Type B pancreatic cell (in vitro differentiated cells): ENCODE measurements around the gene TCF15. TPM values are rescaled to one million over a fixed set of nuclear protein-coding genes. Genes with fewer than 3 reads are reported as not detected.
A peak's percentile ranks its signal among the peaks of the same experiment; 100 is the strongest.

Experiments used
- DNase-seq: peaks from one replicate; pipeline ENCODE4 v3.0.0; 2021; ENCODE audit warnings: mixed read lengths; ENCODE audit not compliant: unreplicated experiment; ENCODE audit errors: extremely low spot score
- H3K27ac Mint-ChIP-seq: 2 replicates; pipeline ENCODE4 v1.8.0; 2021; ENCODE audit warnings: mild to moderate bottlenecking, mixed read lengths
- H3K27me3 Mint-ChIP-seq: 2 replicates; pipeline ENCODE4 v1.8.0; 2021; ENCODE audit warnings: mixed read lengths
- H3K36me3 Mint-ChIP-seq: 2 replicates; pipeline ENCODE4 v1.8.0; 2021; ENCODE audit warnings: mixed read lengths
- H3K4me1 Mint-ChIP-seq: one replicate; pipeline ENCODE4 v1.8.0; 2021; ENCODE audit warnings: mixed read lengths; ENCODE audit not compliant: unreplicated experiment
- H3K4me3 Mint-ChIP-seq: 2 replicates; pipeline ENCODE4 v1.8.0; 2021; ENCODE audit warnings: mild to moderate bottlenecking, mixed read lengths
- H3K9me3 Mint-ChIP-seq: 2 replicates; pipeline ENCODE4 v1.8.0; 2021; ENCODE audit warnings: mixed read lengths
- total RNA-seq: library from RNA; stranded (reverse); gene quantifications from 2 replicates; pipeline ENCODE4 v1.2.1, GENCODE V29; 2021; ENCODE audit warnings: low replicate concordance
- TF ChIP-seq, protein P1 (sequence below): fragments of 200-600 bp; sonication (generic); conservative IDR thresholded peaks from 2 replicates; pipeline ENCODE4 v1.5.0; 2021; ENCODE audit warnings: antibody characterized with exemption, mild to moderate bottlenecking

Gene TCF15
- total RNA-seq, 1 donor from 2014 or later: 0.94 TPM

DNA sequence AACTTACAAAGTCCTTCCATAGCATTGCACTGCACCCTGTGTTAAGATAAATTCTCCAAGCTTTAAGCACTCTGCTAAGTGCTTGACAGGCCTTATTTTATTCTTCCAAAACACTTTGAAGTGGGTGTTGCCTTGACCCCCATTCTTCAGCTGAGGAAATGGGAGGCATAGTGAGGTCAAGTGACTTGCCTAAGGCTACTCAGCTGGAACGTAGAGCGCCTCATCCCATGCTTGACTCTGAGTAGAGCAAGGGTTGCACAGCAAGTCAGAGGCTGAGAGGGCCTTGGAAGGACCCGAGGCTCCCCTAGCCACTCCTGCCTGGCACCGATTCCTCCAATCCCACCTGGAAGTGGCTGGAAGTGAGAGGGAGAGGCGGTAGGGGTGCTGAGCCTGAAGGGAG lies 46.9 kb downstream of the TCF15 start:
- TF ChIP-seq, protein P1, sequence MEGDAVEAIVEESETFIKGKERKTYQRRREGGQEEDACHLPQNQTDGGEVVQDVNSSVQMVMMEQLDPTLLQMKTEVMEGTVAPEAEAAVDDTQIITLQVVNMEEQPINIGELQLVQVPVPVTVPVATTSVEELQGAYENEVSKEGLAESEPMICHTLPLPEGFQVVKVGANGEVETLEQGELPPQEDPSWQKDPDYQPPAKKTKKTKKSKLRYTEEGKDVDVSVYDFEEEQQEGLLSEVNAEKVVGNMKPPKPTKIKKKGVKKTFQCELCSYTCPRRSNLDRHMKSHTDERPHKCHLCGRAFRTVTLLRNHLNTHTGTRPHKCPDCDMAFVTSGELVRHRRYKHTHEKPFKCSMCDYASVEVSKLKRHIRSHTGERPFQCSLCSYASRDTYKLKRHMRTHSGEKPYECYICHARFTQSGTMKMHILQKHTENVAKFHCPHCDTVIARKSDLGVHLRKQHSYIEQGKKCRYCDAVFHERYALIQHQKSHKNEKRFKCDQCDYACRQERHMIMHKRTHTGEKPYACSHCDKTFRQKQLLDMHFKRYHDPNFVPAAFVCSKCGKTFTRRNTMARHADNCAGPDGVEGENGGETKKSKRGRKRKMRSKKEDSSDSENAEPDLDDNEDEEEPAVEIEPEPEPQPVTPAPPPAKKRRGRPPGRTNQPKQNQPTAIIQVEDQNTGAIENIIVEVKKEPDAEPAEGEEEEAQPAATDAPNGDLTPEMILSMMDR: no peak
- H3K4me1 Mint-ChIP-seq: peaks cover 4% of the 10 kb centered on the region
- H3K27me3 Mint-ChIP-seq: peaks cover 16% of the 10 kb centered on the region
- H3K36me3 Mint-ChIP-seq: no peaks in the 10 kb centered on the region
- no peak overlapping the region for H3K27ac Mint-ChIP-seq
- no peak for DNase-seq
- H3K4me3 Mint-ChIP-seq: no peak overlapping the region
- no peaks in the 10 kb centered on the region for H3K9me3 Mint-ChIP-seq

DNA sequence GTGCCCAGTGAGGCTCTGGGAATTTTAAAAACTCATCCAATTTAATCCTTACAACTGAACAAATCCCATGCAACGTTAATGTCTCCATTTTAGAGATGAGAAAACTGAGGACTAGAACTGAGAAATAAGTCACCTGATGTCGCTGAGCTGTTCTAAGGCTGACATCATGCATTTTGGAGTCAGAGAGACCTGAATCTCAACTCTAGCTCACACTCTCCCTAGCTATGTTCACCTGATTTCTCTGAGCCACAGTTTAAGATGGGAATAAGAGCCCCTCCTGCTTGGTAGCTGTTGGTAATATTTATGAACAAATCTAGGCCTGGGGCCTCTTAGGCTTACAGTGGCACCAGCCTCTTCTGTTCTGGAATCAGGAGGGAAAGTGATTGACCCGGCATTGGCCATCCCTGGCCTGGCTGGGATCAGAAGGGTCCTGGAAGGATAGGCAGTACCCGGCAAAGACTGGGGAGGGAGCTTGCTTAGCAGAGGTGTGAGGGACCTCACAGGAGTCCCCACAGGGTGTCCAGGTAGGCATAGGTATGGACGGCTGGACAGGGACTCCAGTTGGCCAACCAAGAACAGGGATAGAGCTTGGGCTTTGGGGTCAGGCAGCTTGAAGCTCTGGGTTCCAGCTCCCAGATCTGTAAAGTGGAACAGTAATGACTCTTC lies 47.7 kb downstream of the TCF15 start:
- H3K9me3 Mint-ChIP-seq: no peaks in the 10 kb centered on the region
- H3K27ac Mint-ChIP-seq: no peak overlapping the region
- no peak overlapping the region for H3K4me3 Mint-ChIP-seq
- peaks cover 2% of the 10 kb centered on the region for H3K4me1 Mint-ChIP-seq
- H3K36me3 Mint-ChIP-seq: no peaks in the 10 kb centered on the region
- peaks cover 16% of the 10 kb centered on the region for H3K27me3 Mint-ChIP-seq
- TF ChIP-seq, protein P1: no peak
- DNase-seq: no peak

DNA sequence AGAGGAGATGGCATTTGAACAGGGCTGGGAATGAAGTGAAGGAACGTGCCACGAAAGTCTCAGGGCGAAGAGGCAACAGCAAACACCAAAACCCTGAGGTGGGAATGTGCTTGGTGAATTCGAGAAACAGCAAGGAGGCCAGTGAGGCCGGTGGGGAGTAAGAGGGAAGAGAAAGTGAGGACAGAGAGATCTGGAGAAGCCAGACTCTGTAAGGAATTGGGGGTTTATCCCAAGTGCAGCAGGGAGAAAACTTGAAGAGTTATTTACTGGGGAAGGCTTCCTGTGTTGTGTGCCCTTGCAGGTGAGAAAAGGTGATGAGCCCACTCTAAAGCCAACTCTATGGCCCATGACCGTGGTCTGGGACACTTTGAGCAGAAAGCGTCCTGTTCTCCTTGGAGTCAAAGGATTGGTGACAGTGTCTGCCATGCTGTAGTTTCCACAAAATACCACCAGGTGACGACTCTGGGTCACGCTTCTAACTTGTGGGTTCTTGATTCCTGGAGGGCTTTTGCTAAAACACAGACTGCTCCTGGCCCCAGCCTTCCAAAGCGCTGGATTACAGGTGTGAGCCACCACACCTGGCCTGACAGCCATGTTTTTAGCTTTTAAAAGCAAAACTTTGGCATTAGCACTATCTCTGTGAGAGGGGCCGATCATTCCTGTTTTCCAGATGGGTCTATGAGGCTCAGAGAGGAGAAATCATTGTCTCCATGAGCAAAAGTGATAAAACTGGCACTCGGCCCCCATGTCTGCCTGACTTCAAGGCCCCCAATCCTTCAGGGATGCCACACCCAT lies 48.5 kb downstream of the TCF15 start:
- H3K36me3 Mint-ChIP-seq: no peaks in the 10 kb centered on the region
- H3K9me3 Mint-ChIP-seq: no peaks in the 10 kb centered on the region
- H3K27ac Mint-ChIP-seq: no peak overlapping the region
- DNase-seq: peak; percentile 80
- no peaks in the 10 kb centered on the region for H3K4me1 Mint-ChIP-seq
- TF ChIP-seq, protein P1: peak; percentile 90
- no peak overlapping the region for H3K4me3 Mint-ChIP-seq
- H3K27me3 Mint-ChIP-seq: peaks cover 16% of the 10 kb centered on the region

DNA sequence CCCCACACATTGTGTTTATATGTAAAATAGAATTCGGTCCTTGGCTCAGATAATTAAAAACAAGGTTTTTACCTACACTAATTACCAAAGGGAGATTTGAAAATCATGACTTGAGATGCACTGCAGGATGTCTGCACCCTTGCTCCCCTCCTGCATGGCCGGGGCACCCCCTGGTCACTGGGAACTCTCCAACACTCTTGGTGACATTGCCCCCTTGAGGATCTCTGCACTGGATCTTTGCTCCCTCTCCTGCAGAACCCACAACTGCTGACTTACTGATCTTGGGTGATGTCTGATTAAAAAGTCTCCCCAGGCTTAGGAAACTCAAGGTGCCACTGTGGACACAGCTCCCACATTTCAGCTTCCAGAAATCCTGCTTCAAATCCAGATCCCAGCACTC lies 49.4 kb downstream of the TCF15 start:
- no peak for DNase-seq
- H3K4me1 Mint-ChIP-seq: peaks cover 5% of the 10 kb centered on the region
- H3K4me3 Mint-ChIP-seq: no peak overlapping the region
- H3K36me3 Mint-ChIP-seq: no peaks in the 10 kb centered on the region
- peaks cover 20% of the 10 kb centered on the region for H3K27me3 Mint-ChIP-seq
- H3K9me3 Mint-ChIP-seq: no peaks in the 10 kb centered on the region
- TF ChIP-seq, protein P1: no peak
- no peak overlapping the region for H3K27ac Mint-ChIP-seq

DNA sequence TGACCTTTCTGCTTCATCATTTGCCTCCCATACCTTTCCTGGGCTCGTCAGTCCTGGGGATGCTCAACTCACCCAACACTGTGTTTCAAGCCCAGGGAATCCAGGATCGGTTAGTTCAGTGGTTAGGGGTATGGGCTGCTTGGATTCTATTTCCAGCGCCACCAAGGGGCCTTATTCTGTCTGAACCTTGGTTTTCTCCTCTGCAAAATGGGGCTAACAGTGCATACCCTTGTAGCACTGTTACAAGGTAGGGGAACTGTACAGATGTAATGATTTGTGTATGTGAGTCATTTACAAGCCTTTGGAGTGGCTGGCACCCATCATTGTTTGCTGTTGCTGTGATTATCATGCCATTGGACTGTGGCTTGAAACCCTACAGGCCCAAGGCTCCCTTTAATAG lies 52.0 kb downstream of the TCF15 start:
- Mint-ChIP-seq H3K27ac (no peak overlapping the region), H3K36me3 (no peaks in the 10 kb centered on the region), H3K27me3 (peaks cover 31% of the 10 kb centered on the region), H3K9me3 (no peaks in the 10 kb centered on the region), H3K4me3 (no peak overlapping the region), H3K4me1 (peaks cover 6% of the 10 kb centered on the region)
- DNase-seq: no peak
- TF ChIP-seq, protein P1: no peak
